Effector CD8-positive, alpha-beta T cell (primary cell): ENCODE results near the gene TEAD4.

Experiments used
- DNase-seq: peaks from one replicate; lab custom pipeline; 2025; lab: John Stamatoyannopoulos, UW
- total RNA-seq, 4 experiments: gene quantifications; one replicate each; lab custom pipeline; 2026; lab: John Stamatoyannopoulos, UW

TEAD4 gene
- total RNA-seq = 0 to 1.1 (median 0) reads per million in 4 experiments

DNA sequence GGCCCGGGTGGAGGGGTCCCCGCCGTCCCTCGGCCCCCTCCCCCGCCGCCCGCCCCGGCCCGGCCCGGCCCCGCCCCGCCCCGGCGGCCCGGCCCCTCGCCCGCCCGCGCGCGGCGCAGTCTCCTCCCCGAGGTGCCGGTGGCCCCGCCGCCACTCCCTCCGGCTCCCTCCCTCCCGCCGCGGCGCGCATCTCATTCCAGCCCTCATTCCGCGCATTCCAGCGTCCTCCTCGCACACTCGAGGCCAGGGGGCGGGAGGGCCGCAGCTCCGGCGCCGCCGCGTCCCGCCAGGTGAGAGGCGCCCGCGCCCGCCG is at the start of gene TEAD4:
TEAD4 (plus strand) TSS at position 206 of the 313 bp plus-strand sequence.
- no peak for DNase-seq

DNA sequence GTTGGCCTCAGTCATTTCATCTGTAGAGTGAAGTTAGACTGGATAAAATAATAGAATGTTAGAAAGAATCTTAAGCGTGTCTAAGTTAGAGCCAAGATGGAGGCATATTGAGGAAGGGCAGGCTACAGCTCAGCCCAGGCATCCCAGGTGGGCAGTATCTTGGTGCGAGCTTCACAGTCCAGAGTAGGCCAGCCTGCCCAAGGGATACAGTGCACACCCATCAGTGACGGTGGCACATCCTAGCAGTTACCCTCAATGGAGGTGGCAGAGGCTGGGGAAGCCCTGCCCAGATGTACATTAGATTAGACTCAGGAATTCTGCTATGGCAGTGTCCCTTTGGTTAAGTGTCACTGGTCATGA is 47.0 kb upstream of the TEAD4 start:
- no peak for DNase-seq

DNA sequence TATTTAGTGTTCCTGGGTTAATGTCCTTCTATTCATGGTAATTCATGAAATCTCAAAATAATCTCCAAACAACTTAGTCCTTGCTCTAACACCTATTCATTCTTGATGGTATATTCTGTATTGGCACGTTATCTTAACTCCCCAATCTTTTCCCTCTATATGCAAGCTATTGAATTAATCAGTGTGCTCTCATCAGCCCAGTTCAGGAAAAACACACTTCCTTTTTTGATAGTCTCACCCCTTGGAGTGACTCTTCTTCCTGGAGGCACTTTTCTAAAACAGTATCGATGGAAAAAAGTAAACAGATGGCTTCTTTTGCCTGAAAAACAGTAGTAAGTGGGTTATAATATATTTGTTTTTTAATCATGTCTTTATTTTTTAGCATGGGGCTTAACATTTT is 39.9 kb upstream of the TEAD4 start:
- no peak for DNase-seq

DNA sequence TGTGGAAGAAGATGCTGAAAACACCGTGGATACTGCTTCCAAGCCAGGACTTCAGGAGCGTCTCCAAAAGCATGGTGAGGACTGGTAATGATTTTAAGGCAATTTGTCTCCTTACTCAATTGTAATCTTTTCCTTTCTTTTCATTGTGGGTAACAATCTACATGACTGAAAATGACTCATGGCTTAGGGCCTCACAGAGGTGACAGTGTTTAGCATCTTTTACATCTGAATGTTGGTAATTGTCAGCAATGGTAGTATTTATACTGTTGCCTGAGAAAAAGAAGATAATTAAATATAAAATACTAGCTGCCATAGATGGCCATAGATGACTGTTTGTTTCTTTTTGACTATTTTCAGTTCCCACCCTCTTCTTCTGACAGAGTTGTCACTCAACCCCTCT is 36.9 kb upstream of the TEAD4 start:
- DNase-seq = no peak

DNA sequence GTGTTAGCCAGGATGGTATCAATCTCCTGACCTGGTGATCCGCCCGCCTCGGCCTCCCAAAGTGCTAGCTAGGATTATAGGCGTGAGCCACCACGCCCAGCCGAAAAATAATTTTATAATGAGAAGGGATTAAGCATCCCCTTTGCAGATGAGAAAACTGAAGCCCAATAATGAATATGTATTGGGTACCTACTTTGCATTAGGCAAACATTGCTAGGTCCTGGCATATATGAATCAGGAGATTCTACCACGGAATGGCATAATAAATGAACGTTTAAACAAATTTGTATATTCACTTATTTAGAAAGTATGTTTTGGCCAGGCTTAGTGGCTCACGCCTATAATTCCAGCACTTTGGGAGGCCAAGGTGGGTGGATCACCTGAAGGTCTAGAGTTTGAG is 36.1 kb upstream of the TEAD4 start:
- DNase-seq = no peak

DNA sequence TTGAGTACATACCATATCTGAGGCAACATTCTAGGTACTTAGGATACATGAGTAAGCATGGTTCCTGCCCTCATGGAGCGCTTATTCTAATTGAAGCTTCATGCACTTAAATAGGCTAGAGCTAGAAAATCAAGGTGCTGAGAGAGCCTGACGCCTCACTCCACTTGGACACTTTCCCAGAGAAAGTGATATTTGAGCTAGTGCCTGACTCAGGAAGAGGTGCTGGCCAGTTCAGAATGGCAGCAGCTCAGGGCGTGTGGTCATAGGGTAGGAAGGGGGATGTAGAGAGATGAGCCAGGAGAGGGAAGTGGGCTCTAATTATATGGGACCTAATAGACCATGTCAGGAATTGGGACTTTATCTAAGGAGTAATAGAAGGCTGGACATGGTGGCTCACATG is 35.2 kb upstream of the TEAD4 start:
- DNase-seq = no peak

DNA sequence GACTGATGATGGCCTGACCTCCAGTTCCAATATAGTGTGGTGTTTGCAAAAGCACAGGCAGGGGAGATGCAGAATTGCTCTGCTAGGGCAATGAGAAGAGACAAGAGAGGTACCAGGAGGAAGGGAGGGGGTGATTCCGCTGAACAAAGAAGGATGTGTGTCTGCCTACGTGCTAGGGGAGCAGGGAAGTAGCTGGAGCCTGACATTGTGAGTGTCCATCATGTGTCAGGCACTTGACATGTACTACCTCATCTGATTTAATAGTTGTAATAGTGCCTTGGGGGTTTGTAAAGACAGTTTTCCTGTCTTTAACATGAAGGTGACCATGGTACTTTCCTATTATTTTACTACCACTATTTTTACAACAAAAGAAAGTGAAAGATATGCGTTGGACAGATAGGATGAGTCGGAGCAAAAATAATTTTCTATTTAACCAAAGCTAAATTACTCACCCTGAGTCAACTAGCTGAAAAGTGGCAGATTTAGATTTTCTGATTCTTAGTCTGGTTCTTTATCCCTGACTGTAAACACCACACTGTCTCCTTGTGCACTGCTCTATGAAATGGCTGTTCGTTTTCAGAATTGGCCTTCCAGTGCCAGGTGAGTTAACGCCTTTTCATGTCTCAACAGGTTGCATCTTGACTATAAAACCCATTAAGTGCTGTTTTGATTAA is 33.7 kb upstream of the TEAD4 start:
- no peak for DNase-seq

DNA sequence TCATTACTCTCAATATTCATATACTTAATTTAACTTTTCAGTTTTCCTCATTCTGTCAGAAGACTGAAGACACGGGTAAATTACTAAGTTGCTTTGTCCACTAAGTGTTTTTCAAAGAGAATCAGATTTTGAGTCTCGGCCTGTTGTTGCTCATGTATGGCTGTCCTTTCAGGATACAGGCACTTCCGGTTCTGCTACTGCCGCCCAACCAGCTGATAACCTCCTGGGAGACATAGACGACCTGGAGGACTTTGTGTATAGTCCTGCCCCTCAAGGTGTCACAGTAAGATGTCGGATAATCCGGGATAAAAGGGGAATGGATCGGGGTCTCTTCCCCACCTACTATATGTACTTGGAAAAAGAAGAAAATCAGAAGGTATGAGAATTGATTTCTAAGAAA is 28.3 kb upstream of the TEAD4 start:
- DNase-seq = no peak

DNA sequence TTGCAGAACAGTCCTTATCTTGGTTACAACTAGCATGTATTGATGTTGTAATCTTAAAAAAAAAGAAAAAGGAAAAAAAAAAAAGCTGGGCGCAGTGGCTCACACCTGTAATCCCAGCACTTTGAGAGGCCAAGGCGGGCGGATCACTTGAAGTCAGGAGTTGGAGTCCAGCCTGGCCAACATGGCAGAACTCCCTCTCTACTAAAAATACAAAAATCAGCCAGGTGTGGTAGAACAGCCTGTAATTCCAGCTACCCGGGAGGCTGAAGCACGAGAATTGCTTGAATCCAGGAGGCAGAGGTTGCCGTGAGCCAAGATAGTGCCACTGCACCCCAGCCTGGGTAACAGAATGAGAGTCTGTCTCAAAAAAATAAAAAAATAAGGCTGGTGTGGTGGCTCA is 25.6 kb upstream of the TEAD4 start:
- DNase-seq = no peak

DNA sequence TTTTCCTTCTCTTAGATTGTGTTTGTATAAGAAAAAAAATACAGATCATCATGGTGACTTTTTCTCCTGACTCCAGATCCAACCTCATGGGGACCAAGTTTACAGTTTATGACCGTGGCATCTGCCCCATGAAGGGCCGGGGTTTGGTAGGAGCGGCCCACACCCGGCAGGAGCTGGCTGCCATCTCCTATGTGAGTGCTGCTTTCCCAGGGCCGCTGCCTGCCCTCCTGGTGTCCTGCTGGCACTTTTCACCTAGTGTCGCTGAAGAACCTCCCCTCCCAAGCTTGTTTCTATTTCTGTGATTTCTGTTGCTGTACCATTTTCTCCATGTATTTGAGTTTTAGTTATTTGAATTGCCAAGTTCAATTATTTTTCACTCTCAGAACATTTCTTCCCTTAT is 24.8 kb upstream of the TEAD4 start:
- no peak for DNase-seq

DNA sequence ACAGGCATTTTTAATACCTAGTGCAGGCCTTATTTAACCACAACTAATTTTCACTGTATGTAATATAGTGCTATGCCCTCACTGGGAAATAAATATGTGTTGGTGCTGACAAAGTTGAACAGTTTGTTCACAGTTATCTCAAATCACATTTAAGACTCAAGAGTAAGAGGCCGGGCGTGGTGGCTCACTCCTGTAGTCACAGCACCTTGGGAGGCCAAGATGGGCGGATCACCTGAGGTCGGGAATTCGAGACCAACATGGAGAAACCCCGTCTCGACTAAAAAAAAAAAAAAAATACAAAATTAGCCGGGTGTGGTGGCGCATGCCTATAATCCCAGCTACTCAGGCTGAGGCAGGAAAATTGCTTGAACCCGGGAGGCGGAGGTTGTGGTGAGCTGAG is 22.9 kb upstream of the TEAD4 start:
- no peak for DNase-seq

DNA sequence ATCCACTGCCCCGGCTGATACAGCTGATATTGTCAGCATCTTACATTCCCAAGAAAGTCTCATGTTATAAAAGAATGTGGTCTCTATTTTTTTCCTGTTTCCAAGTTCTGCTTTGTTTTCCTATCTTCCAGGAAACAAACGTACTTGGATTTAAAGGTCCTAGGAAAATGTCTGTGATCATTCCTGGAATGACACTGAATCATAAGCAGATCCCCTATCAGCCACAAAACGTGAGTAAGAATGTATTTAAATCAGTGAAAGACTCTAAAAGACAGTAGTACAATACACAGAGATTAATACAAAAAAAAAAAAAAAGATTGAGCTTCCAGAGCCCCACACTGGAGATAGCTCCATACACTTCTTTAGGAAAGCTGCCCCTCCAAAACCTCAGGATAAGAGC is 21.7 kb upstream of the TEAD4 start:
- no peak for DNase-seq

DNA sequence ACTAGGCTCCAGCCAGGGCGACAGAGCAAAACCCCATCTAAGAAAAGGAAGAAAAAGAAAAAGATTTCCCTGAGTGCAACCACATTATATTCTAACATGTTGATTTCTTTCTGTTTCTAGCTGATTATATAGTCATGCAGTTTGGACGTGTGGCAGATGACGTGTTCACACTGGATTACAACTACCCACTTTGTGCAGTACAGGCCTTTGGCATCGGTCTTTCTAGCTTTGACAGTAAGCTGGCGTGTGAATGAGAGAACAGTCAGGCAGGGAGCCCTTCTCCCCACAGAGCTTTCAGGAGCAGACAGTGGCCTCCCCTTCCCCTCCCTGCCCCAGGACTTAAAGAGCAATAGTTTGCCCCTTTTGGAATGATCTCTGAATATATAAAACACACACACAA is 20.0 kb upstream of the TEAD4 start:
- DNase-seq = no peak

DNA sequence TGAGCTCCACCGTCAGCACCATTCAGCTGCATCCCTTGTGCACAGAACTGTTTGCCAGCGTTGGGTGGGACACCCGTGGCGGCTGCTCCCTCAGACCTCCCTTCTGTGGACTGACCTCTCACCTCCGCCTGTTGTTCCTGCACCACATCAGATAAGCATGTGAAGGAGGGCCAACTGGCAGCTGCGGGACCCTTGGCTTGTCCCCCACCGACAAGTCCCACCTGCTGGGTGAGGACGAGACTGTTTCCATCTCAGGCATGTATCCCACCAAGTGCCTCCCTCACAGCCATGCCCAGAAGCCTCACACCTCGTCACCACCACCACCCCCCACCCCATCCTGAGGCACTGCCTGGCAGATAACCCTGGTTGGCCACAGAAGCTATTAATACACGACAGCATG is 18.6 kb upstream of the TEAD4 start:
- no peak for DNase-seq

DNA sequence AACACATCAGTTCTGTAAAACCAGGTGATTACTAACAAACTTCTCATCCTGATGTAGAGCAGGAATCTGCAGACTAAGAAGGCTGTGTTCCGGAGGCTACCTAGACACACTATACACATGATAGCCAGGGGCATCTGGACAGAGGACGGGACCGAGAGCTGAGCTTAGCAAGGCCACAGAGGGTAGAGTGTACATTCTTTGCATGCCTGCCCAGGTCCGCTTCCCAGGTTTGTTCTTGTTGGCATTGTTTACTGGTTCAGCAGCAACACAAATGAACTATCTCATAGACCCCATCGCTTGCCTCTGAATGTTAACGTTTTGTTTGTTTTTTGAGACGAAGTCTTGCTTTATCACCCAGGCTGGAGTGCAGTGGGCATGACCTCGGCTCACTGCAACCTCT is 17.7 kb upstream of the TEAD4 start:
- DNase-seq = no peak

DNA sequence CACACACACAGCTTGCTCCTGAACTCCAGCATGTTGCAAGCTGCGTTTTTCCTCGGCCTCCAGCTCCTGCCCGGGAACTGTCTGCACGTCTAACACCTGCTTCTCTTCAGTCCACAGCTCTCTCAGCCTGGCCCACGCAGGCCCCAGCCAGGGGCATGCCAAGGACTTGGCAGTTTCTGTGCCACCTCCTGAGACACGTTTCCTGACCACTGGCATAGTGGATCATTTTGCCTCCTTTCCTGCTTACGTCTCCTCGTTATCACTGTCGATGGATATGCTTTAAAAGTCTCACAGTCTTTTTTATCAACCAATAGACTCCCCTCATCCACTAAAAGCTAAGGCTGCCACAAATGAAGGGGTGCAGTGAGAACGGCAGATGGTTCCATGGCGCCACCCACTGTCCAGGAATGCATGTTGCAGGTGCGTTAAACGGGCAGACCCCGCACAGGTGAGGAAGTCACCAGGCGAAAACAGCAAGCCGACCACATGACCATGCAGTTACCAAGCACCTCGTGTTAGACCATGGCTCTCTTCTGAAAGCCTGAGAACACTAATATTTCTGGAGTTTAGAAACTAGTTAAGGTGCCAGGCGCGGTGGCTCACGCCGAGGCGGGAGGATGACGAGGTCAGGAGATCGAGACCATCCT is 14.7 kb upstream of the TEAD4 start:
- no peak for DNase-seq

DNA sequence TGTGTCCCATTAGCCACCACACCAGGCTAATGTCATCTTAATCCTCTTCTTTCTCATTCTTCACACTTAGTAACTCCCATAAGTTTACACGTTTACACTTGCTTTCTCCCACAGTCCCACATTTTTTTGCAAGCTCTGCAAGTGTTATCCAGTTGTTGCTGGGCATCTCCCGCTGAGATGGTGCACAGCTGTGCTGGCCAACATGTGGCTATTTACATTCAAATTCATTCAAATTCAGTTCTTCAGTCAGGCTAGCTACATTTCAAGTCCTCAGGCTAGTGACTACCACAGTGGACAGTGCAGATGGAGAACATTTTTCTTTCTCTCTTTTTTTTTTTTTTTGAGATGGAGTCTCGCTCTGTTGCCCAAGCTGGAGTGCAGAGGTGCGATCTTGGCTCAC is 9.8 kb upstream of the TEAD4 start:
- no peak for DNase-seq

DNA sequence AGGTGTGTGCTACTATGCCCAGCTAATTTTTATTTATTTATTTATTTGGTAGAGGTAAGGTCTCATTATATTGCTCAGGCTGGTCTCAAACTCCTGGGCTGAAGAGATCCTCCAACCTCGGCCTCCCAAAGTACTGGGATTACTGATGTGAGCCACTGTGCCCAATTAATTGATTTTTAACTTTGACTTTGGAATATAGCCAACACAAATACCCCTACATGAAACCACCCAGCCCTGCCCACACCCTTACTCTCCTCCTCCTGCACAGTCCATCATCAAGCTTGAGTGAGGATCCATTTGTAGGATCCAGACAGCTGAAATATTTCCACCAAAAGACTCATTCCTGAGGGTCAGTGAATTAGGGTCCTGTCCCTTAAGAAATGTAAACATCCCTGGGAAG is 3.3 kb upstream of the TEAD4 start:
- DNase-seq = no peak

DNA sequence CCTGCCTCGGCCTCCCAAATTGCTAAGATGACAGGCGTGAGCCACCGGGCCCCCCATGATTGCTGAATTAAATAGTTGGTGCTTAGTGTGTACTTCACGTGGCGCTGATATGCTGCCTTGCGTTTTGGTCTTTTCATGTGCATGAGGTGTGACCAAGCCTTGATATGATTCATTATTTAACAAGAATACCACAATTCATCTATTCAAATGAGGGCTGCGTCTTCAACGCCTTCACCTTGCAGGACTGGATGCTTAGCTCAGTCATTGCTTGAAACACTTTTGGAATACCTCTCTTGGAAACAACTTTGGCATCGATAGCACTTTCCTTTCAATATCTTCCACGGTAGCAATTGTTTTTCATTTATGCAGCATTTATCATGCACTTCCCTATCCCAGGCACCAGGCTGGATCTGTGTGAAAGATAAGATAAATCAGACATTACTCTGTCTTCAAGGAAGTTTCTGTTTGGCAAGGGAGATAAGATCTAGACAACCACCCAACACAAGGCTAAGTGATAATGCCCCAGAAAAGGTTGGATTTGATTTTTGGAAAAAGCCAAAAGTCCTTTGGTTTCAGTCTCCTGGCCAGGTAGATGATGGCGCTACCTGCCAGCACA is 1.3 kb upstream of the TEAD4 start:
- no peak for DNase-seq

DNA sequence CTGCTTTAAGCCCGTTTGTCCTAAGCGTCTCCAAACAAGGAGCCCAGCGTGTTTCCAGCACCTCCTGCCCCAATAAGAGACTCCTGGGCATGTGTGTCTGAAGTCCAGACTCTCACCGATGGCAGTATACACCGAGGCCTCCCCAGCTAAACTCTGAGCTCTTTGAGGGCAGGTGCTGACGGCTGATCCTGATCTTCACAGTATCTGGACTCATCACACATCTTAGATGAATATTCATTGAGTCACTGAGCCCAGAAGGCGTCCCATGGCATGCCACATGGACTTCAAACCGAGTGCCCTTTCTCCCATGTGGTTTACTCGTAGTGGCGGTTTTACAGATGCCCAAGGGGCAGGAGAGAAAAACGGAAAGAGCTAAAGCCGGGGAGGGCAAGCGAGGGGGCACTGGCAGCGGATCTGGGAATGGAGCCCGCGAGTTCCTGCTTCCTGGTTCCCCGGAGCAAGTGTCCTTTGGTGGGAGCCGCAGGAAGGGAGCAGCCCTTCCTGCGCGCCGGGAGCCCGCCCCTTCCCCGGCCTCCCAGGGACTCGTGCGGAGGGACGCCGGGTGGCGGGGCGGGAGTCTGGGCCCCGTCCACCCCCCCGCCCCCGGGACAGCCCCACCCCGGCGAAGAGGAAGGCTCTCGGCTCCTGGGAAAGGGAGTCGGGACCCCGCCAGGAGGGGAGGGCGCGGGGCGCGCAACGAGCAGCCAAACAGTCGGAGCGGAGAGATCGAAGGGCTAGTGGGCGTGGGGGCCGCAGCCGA is 585 bp upstream of the TEAD4 start:
- no peak for DNase-seq

DNA sequence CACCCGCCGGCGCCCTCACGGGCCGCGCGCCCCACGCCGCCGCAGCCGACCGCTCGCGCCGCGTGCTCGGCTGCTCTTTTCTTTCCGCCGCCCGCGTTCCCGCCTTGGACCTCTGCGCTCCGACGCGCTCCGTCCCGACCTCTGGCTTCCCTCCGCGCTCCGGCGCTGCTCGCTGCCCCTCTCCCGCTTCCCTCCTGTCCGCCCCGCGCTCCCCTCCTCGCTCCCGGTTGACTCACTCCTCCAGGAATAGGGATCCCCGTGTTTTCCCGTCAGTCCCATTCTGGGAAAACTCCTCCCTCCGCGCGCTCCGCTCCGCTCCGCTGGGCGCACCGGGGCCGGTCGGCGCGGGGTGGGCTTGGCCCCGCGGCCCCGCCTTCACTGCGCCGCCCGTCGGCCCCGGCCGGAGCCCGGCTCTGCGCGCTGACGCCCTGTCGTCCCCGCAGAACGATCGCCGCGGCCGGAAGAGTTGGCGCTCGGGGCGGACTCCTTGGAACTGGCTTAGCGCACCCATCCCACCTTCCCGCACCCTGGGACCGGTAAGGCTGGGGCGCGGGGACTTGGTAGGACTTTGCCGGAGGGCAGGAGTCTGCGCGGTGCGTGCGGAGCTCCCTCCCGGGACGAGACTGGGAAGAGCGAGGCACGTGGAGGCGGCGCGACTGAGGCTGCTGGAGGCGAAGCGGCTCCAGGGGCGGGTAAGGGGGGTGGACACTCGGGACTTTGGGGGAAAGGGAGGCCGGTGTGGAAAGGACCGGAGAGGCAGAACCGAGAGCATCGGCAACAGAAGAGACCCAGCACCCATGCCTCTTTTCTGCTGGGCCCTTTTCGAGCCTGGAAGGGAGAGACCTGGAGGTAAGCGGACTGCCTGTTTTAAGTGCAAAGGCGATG is 550 bp downstream of the TEAD4 start:
- no peak for DNase-seq

DNA sequence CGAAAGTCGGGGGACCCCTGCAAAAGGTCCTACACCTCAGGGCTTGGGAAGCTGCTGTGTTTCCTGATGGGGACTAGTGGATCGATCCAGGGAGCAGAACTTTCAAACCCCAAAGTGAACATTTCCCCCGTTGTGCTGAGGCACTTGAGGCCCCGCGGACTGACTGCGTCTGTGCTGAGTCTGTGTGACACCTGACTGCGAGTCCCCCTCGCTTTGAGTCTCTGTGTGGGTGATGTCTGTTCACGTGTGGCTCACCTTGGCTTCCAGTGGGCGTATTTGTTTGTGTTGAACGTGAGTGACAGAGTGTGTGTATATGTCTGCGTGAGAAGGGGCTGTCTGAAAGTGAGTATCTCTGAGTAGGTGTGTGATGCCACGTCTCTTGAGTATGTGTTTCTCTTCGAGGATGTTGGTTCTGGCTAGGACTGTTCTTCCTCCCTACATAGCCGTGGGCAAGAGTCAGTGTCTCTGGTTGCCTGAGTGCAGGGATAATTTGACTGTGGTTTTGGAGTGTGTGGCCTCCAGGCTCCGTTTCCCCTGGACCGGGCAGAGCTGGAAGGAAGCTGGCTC is 1.3 kb downstream of the TEAD4 start:
- DNase-seq = no peak
